Keratinocyte (primary cell): ENCODE results near the gene SMYD5. TPM values are rescaled to one million over a fixed set of nuclear protein-coding genes. Genes with fewer than 3 reads are reported as not detected.
"Not testable (repeated sequence)": the region's sequence is repeated elsewhere in the genome, so short reads cannot be mapped to it uniquely, and the experiment has no call there.

Source experiments
- DNase-seq: peaks from one replicate; pipeline ENCODE4 v3.0.0-alpha.2; 2011; ENCODE audit warnings: low read depth, missing footprints, low spot score
- FAIRE-seq: peaks from 2 replicates; lab custom pipeline; 2011; peaks lifted over from hg19 to GRCh38; lab: Jason Lieb, UNC
- H2AFZ ChIP-seq: 2 replicates; pipeline ENCODE4 v1.6.0; 2012; ENCODE audit warnings: low read length, control low read depth, inconsistent platforms; ENCODE audit not compliant: control insufficient read depth
- H3K27ac ChIP-seq: 2 replicates; pipeline ENCODE4 v1.5.1; 2011; ENCODE audit warnings: low read length; ENCODE audit not compliant: control insufficient read depth, insufficient read depth
- H3K27me3 ChIP-seq: 3 replicates; pipeline ENCODE4 v1.6.0; 2011; ENCODE audit warnings: low read length; ENCODE audit not compliant: control insufficient read depth, insufficient read depth; ENCODE audit errors: extremely low read depth
- H3K36me3 ChIP-seq, 2 experiments: 2 replicates in 1 of 2; 3 replicates in 1 of 2; pipeline ENCODE4 v1.5.1; 2011; ENCODE audit warnings: low read length in 2 of 2, mild to moderate bottlenecking in 1 of 2; ENCODE audit not compliant: control insufficient read depth in 2 of 2, insufficient read depth in 2 of 2; ENCODE audit errors: extremely low read depth in 1 of 2
- H3K4me1 ChIP-seq: 3 replicates; pipeline ENCODE4 v1.5.1; 2011; ENCODE audit warnings: low read length; ENCODE audit not compliant: control insufficient read depth, insufficient read depth; ENCODE audit errors: extremely low read depth
- H3K4me2 ChIP-seq: 3 replicates; pipeline ENCODE4 v1.6.0; 2011; ENCODE audit warnings: low read depth, low read length; ENCODE audit not compliant: control insufficient read depth, insufficient read depth; ENCODE audit errors: extremely low read depth
- H3K4me3 ChIP-seq, 3 experiments: fragments of 200-600 bp in 1 of 3; sonication (generic) in 1 of 3; 2 replicates in 2 of 3; 3 replicates in 1 of 3; pipeline ENCODE4 v1.5.1; 2011 to 2016; ENCODE audit warnings: low read length in 3 of 3, mild to moderate bottlenecking in 3 of 3, control low read depth in 2 of 3, inconsistent platforms in 1 of 3, low read depth in 1 of 3, mixed read lengths in 1 of 3, mixed run types in 1 of 3, moderate library complexity in 1 of 3; ENCODE audit not compliant: control insufficient read depth in 2 of 3, insufficient read depth in 2 of 3; ENCODE audit errors: extremely low read depth in 1 of 3
- H3K79me2 ChIP-seq: 2 replicates; pipeline ENCODE4 v1.6.0; 2012; ENCODE audit warnings: low read length; ENCODE audit not compliant: control insufficient read depth, insufficient read depth
- H3K9ac ChIP-seq: 3 replicates; pipeline ENCODE4 v1.6.0; 2011; ENCODE audit warnings: low read length; ENCODE audit not compliant: control insufficient read depth, insufficient read depth; ENCODE audit errors: extremely low read depth
- H3K9me1 ChIP-seq: 3 replicates; pipeline ENCODE4 v1.6.0; 2011; ENCODE audit warnings: low read length; ENCODE audit not compliant: control insufficient read depth, insufficient read depth; ENCODE audit errors: extremely low read depth
- H3K9me3 ChIP-seq: 2 replicates; pipeline ENCODE4 v1.5.1; 2012; ENCODE audit warnings: low read depth, low read length; ENCODE audit not compliant: control insufficient read depth
- H4K20me1 ChIP-seq: 3 replicates; pipeline ENCODE4 v1.6.0; 2011; ENCODE audit warnings: low read length; ENCODE audit not compliant: control insufficient read depth, insufficient read depth; ENCODE audit errors: extremely low read depth
- EZH2 ChIP-seq: IDR thresholded peaks from one replicate; pipeline ENCODE4 v1.6.1; 2012; ENCODE audit warnings: inconsistent platforms, mild to moderate bottlenecking, low read length, moderate library complexity
- dilution Hi-C: fragments of 300-500 bp; cut with MboI; formaldehyde crosslinking; loops from one replicate; pipeline ENCODE4 v1.7.0; 2020; ENCODE audit warnings: low sequenced_read_pairs; ENCODE audit not compliant: extremely low pct_ligation_motif_present
- polyA plus RNA-seq, 5 experiments: library from polyadenylated mRNA; depleted of rRNA in 3 of 5; stranded (reverse) in 3 of 5; stranded (forward) in 1 of 5; unstranded in 1 of 5; fragments of >200 nt; gene quantifications; 1 replicate in 1 of 5; 2 replicates in 3 of 5; 3 replicates in 1 of 5; pipeline versions ENCODE4 v1.2.1 to v1.2.3, GENCODE V29; 2011 to 2012; ENCODE audit warnings: missing spikeins in 2 of 5, low read depth in 1 of 5, low replicate concordance in 1 of 5
- TF ChIP-seq, protein P1 (sequence below), 3 experiments: IDR thresholded peaks in 1 of 3; conservative IDR thresholded peaks in 1 of 3; optimal IDR thresholded peaks in 1 of 3; 2 replicates in 2 of 3; 3 replicates in 1 of 3; pipeline versions ENCODE3 to v1.5.1; 2011; ENCODE audit warnings: low read length in 3 of 3, mild to moderate bottlenecking in 3 of 3, moderate library complexity in 2 of 3, control low read depth in 1 of 3, inconsistent platforms in 1 of 3; ENCODE audit not compliant: insufficient read depth in 2 of 3; ENCODE audit errors: extremely low read depth in 1 of 3

Gene SMYD5
- polyA plus RNA-seq, 1 donor (not counting 4 experiments of a cell fraction or from before 2014, with no cell fraction given) = 18.6 TPM

- H3K27me3 ChIP-seq, H4K20me1 ChIP-seq, H3K79me2 ChIP-seq, dilution Hi-C loops, FAIRE-seq, H3K27ac ChIP-seq, H3K9ac ChIP-seq, H3K36me3 ChIP-seq, H3K9me1 ChIP-seq, H3K4me1 ChIP-seq, H3K4me3 ChIP-seq, H3K4me2 ChIP-seq, H2AFZ ChIP-seq, H3K9me3 ChIP-seq, DNase-seq: not testable (repeated sequence)
These were observed 43.7 kb upstream of the SMYD5 start for GRCh38 chr2:73170341-73170740.

- DNase-seq (no peak), FAIRE-seq (no peak)
- no peaks in the 10 kb centered on the region for H4K20me1 ChIP-seq
- no peak overlapping the region for H3K4me3 ChIP-seq
- H3K27me3 ChIP-seq = peaks cover 29% of the 10 kb centered on the region
- H3K36me3 ChIP-seq = no peaks in the 10 kb centered on the region
- H3K9me1 ChIP-seq = no peaks in the 10 kb centered on the region
- H3K27ac ChIP-seq = no peak overlapping the region
- H2AFZ ChIP-seq = no peak overlapping the region
- H3K9me3 ChIP-seq = no peaks in the 10 kb centered on the region
- no peaks in the 10 kb centered on the region for H3K79me2 ChIP-seq
- TF ChIP-seq, protein P1, sequence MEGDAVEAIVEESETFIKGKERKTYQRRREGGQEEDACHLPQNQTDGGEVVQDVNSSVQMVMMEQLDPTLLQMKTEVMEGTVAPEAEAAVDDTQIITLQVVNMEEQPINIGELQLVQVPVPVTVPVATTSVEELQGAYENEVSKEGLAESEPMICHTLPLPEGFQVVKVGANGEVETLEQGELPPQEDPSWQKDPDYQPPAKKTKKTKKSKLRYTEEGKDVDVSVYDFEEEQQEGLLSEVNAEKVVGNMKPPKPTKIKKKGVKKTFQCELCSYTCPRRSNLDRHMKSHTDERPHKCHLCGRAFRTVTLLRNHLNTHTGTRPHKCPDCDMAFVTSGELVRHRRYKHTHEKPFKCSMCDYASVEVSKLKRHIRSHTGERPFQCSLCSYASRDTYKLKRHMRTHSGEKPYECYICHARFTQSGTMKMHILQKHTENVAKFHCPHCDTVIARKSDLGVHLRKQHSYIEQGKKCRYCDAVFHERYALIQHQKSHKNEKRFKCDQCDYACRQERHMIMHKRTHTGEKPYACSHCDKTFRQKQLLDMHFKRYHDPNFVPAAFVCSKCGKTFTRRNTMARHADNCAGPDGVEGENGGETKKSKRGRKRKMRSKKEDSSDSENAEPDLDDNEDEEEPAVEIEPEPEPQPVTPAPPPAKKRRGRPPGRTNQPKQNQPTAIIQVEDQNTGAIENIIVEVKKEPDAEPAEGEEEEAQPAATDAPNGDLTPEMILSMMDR (optimal IDR thresholded peaks at IDR 0.05 in 1 of 3, IDR thresholded peaks at IDR 0.05 in 1 of 3, conservative IDR thresholded peaks at IDR 0.05 in 1 of 3; ENCODE audit: extremely low read depth in 1 of 3, insufficient read depth in 2 of 3, low read length in 3 of 3) = no peak
- TF ChIP-seq EZH2 = no peak
- dilution Hi-C loops = no loop called here
- no peak overlapping the region for H3K4me2 ChIP-seq
- no peak overlapping the region for H3K9ac ChIP-seq
- peaks cover 19% of the 10 kb centered on the region for H3K4me1 ChIP-seq
These were observed 41.1 kb upstream of the SMYD5 start for GRCh38 chr2:73172963-73173362.

- Histone ChIP-seq H3K79me2 (no peaks in the 10 kb centered on the region), H3K27me3 (peaks cover 31% of the 10 kb centered on the region), H3K9me3 (no peaks in the 10 kb centered on the region), H3K9me1 (no peaks in the 10 kb centered on the region), H3K4me3 (no peak overlapping the region), H3K9ac (no peak overlapping the region), H2AFZ (no peak overlapping the region), H3K36me3 (no peaks in the 10 kb centered on the region), H4K20me1 (no peaks in the 10 kb centered on the region), H3K27ac (no peak overlapping the region), H3K4me2 (no peak overlapping the region), H3K4me1 (peaks cover 19% of the 10 kb centered on the region)
- no peak for TF ChIP-seq EZH2
- TF ChIP-seq, protein P1 (optimal IDR thresholded peaks at IDR 0.05 in 1 of 3, IDR thresholded peaks at IDR 0.05 in 1 of 3, conservative IDR thresholded peaks at IDR 0.05 in 1 of 3; ENCODE audit: extremely low read depth in 1 of 3, insufficient read depth in 2 of 3, low read length in 3 of 3) = no peak
- FAIRE-seq (no peak), DNase-seq (no peak)
- dilution Hi-C loops = no loop called here
These were observed 40.3 kb upstream of the SMYD5 start for GRCh38 chr2:73173781-73174180.
